Neuronal stem cell (in vitro differentiated cells): ENCODE measurements around the gene GPA33.

Experiments
- DNase-seq: peaks from one replicate; pipeline ENCODE4 v3.0.0-alpha.2; 2013; ENCODE audit warnings: low spot score
- H2AFZ ChIP-seq: one replicate; pipeline ENCODE4 v1.6.1; 2013; ENCODE audit warnings: mild to moderate bottlenecking, low read length, inconsistent platforms
- H2AK5ac ChIP-seq: 2 replicates; pipeline ENCODE4 v1.6.1; 2013; ENCODE audit warnings: low read depth, mild to moderate bottlenecking, inconsistent platforms, low read length, moderate library complexity, mixed read lengths
- H2BK120ac ChIP-seq: 2 replicates; pipeline ENCODE4 v1.6.1; 2013; ENCODE audit warnings: low read depth, mild to moderate bottlenecking, inconsistent platforms, low read length, moderate library complexity, mixed read lengths
- H2BK12ac ChIP-seq: one replicate; pipeline ENCODE4 v1.6.1; 2013; ENCODE audit warnings: low read length, inconsistent platforms
- H2BK15ac ChIP-seq: 2 replicates; pipeline ENCODE4 v1.6.1; 2013; ENCODE audit warnings: mild to moderate bottlenecking, low read length, inconsistent platforms, mixed read lengths
- H2BK5ac ChIP-seq: one replicate; pipeline ENCODE4 v1.6.1; 2013; ENCODE audit warnings: inconsistent platforms, mild to moderate bottlenecking, low read length, moderate library complexity
- H3K14ac ChIP-seq: one replicate; pipeline ENCODE4 v1.6.1; 2013; ENCODE audit warnings: low read length, inconsistent platforms
- H3K18ac ChIP-seq: 2 replicates; pipeline ENCODE4 v1.6.1; 2013; ENCODE audit warnings: low read length, inconsistent platforms
- H3K23ac ChIP-seq: 2 replicates; pipeline ENCODE4 v1.6.1; 2013; ENCODE audit warnings: low read depth, mild to moderate bottlenecking, mixed read lengths, low read length, inconsistent platforms; ENCODE audit not compliant: poor library complexity
- H3K27ac ChIP-seq: replicated peaks from 3 replicates; pipeline ENCODE4 v1.5.1; 2013; ENCODE audit warnings: low read length, inconsistent platforms
- H3K27me3 ChIP-seq, 3 experiments: 2 replicates each; pipeline ENCODE4 v1.6.1; 2013; ENCODE audit warnings: low read length in 3 of 3, mild to moderate bottlenecking in 2 of 3, inconsistent platforms in 1 of 3, low read depth in 1 of 3, mixed read lengths in 1 of 3, moderate library complexity in 1 of 3; ENCODE audit not compliant: control insufficient read depth in 3 of 3, insufficient read depth in 3 of 3
- H3K36me3 ChIP-seq, 2 donors: replicated peaks in 1 of 2; 2 replicates each; pipeline ENCODE4 v1.6.1; 2013; ENCODE audit warnings: low read length in 2 of 2; ENCODE audit not compliant: control insufficient read depth in 2 of 2, insufficient read depth in 2 of 2
- H3K4ac ChIP-seq: 2 replicates; pipeline ENCODE4 v1.6.1; 2013; ENCODE audit warnings: inconsistent platforms, mild to moderate bottlenecking, low read length, moderate library complexity
- H3K4me1 ChIP-seq, 2 donors: 1 replicate in 1 of 2; 2 replicates in 1 of 2; pipeline ENCODE4 v1.6.1; 2013; ENCODE audit warnings: low read length in 2 of 2, low read depth in 1 of 2; ENCODE audit not compliant: control insufficient read depth in 2 of 2, insufficient read depth in 1 of 2
- H3K4me2 ChIP-seq: one replicate; pipeline ENCODE4 v1.6.1; 2013; ENCODE audit warnings: mild to moderate bottlenecking, low read length, inconsistent platforms; ENCODE audit not compliant: insufficient read depth, poor library complexity, severe bottlenecking
- H3K4me3 ChIP-seq, 2 donors: 2 replicates each; pipeline ENCODE4 v1.5.1; 2013; ENCODE audit warnings: low read length in 2 of 2, mild to moderate bottlenecking in 2 of 2, inconsistent platforms in 1 of 2, moderate library complexity in 1 of 2
- H3K79me1 ChIP-seq: one replicate; pipeline ENCODE4 v1.6.1; 2013; ENCODE audit warnings: low read depth, mild to moderate bottlenecking, inconsistent platforms, low read length, moderate library complexity
- H3K9ac ChIP-seq: one replicate; pipeline ENCODE4 v1.6.1; 2013; ENCODE audit warnings: mild to moderate bottlenecking, low read depth, low read length, inconsistent platforms; ENCODE audit not compliant: poor library complexity
- H3K9me3 ChIP-seq, 2 donors: replicated peaks in 1 of 2; 2 replicates each; pipeline versions ENCODE3 to v1.6.1; 2013; ENCODE audit warnings: low read length in 2 of 2, mild to moderate bottlenecking in 2 of 2, inconsistent platforms in 1 of 2, low read depth in 1 of 2, mixed read lengths in 1 of 2, moderate library complexity in 1 of 2; ENCODE audit not compliant: control insufficient read depth in 2 of 2, insufficient read depth in 1 of 2
- H4K8ac ChIP-seq: one replicate; pipeline ENCODE4 v1.6.1; 2013; ENCODE audit warnings: low read depth, mild to moderate bottlenecking, inconsistent platforms, low read length, moderate library complexity
- H4K91ac ChIP-seq: one replicate; pipeline ENCODE4 v1.6.1; 2013; ENCODE audit warnings: low read length, low read depth, mild to moderate bottlenecking, inconsistent platforms; ENCODE audit not compliant: poor library complexity
- WGBS, 2 donors: extraction: QIAGEN DNeasy Blood & Tissue Kit; methylation state at CpG; one replicate each; pipeline ENCODE4 v1.1.7; 2013; ENCODE audit warnings: missing lambda C conversion rate in 2 of 2, mixed read lengths in 1 of 2; ENCODE audit not compliant: insufficient read length in 2 of 2, insufficient replicate concordance in 1 of 2; ENCODE audit errors: extremely low coverage in 2 of 2; 5-methylcytosine and 5-hydroxymethylcytosine counted together

Gene GPA33

DNA sequence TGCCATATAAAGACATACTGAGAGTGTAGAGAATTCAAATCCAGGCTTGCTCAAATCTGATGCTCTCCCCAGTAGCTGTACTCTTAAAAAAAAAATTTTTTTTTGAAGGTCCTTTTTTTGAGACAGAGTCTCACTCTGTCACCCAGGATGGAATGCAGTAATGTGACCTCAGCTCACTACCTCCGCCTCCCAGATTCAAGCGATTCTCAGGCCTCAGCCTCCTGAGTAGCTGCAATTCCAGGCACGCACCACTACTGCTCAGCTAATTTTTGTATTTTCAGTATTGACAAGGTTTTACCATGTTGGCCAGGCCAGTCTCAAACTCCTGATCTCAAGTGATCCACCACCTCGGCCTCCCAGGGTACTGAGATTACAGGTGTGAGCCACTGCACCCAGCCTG lies 32.4 kb upstream of the GPA33 start:
- Histone ChIP-seq H3K4me3 (no peak overlapping the region), H3K4ac (no peak overlapping the region), H3K4me2 (no peak overlapping the region), H3K4me1 (peaks cover 0 to 14% of the 10 kb centered on the region in 2 donors), H3K79me1 (no peaks in the 10 kb centered on the region), H4K8ac (no peak overlapping the region), H3K9ac (no peak overlapping the region), H2AFZ (no peak overlapping the region), H3K18ac (no peak overlapping the region), H2BK12ac (no peak overlapping the region), H2BK5ac (no peak overlapping the region), H2BK120ac (no peak overlapping the region), H3K36me3 (no peaks in the 10 kb centered on the region), H2AK5ac (no peak overlapping the region), H3K9me3 (no peaks in the 10 kb centered on the region), H3K23ac (no peak overlapping the region), H3K27me3 (peaks cover 0 to 3% (median 2%) of the 10 kb centered on the region in 3 experiments), H3K14ac (no peak overlapping the region), H4K91ac (no peak overlapping the region), H3K27ac (no peak overlapping the region), H2BK15ac (no peak overlapping the region)
- DNase-seq: no peak
- WGBS, 2 donors: no CpG with 5 or more reads among the region's 4 CpGs

DNA sequence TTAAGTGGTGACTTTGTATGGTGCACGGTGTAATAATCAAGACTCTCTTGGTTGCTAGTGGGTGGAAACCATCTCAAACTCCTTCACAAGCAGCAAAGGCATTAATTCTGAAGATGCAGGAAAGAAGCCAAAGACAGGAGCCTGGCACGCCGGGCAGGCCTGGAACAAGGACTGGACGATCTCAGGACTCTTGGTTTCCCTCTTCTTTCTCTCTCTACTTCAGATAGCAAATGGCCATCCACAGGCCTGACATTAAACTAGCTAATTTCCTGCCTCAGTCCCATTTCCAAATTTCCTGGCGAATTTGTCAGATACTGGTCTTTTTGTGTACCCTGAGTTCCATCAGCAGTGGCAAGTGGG lies 31.9 kb upstream of the GPA33 start:
- H3K27me3 ChIP-seq: peaks cover 0 to 3% (median 2%) of the 10 kb centered on the region in 3 experiments
- H3K36me3 ChIP-seq: no peaks in the 10 kb centered on the region
- H4K8ac ChIP-seq: no peak overlapping the region
- H3K4me2 ChIP-seq: no peak overlapping the region
- H3K4me1 ChIP-seq: peaks cover 0 to 14% of the 10 kb centered on the region in 2 donors
- H2BK120ac ChIP-seq: no peak overlapping the region
- no peaks in the 10 kb centered on the region for H3K79me1 ChIP-seq
- H3K23ac ChIP-seq: no peak overlapping the region
- WGBS, 2 donors: no CpG with 5 or more reads among the region's 5 CpGs
- no peak overlapping the region for H2AFZ ChIP-seq
- DNase-seq: no peak
- no peak overlapping the region for H2BK5ac ChIP-seq
- no peak overlapping the region for H2BK12ac ChIP-seq
- no peak overlapping the region for H3K4me3 ChIP-seq
- H2BK15ac ChIP-seq: no peak overlapping the region
- H2AK5ac ChIP-seq: no peak overlapping the region
- no peak overlapping the region for H3K27ac ChIP-seq
- no peak overlapping the region for H3K9ac ChIP-seq
- no peaks in the 10 kb centered on the region for H3K9me3 ChIP-seq
- H3K18ac ChIP-seq: no peak overlapping the region
- H3K4ac ChIP-seq: no peak overlapping the region
- H3K14ac ChIP-seq: no peak overlapping the region
- H4K91ac ChIP-seq: no peak overlapping the region

DNA sequence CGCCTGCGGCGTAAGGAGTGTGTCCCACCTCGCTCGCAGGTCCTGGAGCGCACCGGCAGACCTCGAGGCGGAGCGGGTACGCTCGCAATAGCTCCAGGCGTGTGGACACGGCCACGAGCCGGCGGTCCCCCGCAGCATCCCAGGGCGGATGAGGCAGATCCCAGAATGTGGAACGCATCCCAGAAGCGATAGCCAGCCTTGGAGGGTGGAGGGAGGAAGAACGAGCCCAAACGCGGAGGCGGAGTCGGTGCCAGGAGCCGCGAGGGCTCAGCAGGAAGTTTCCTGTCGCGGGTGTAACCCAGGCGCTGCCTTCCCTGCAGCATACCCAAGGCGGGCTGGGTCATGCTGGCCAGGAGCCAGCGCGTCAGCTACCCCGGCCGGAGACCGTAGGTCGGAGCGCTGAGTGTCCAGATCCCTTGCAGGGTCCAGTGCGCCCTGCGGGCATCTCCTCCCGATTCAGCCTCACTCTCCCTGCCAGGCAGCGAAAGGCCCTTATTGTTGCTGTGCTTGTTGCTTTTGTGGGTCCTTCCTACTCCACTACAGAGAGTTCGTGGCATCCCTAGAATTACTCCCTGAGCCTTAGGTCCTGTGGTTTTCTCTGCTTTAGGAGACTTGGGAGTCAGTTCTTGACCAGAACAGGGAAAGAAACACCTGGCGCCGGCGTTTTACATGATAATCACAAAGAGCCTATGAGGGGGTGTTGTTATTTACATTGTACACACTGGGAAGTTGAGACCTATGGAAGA lies 31.4 kb upstream of the GPA33 start:
- H2BK15ac ChIP-seq: peak overlapping the region; percentile 8
- H2AFZ ChIP-seq: no peak overlapping the region
- no peak overlapping the region for H4K8ac ChIP-seq
- no peak overlapping the region for H4K91ac ChIP-seq
- WGBS, 2 donors: no CpG with 5 or more reads among the region's 47 CpGs
- peaks cover 0 to 3% (median 2%) of the 10 kb centered on the region in 3 experiments for H3K27me3 ChIP-seq
- peak overlapping the region; percentile 65 for H3K9ac ChIP-seq
- H3K14ac ChIP-seq: no peak overlapping the region
- peak overlapping the region; percentile 95 for H3K18ac ChIP-seq
- H3K79me1 ChIP-seq: no peaks in the 10 kb centered on the region
- H3K4me3 ChIP-seq: peak overlapping the region in 1 of 2 donors; percentile 70
- peak overlapping the region; percentile 67 for H3K23ac ChIP-seq
- peak overlapping the region; percentile 98 for H3K4me2 ChIP-seq
- H2BK12ac ChIP-seq: peak overlapping the region; percentile 96
- peak overlapping the region; percentile 24 for H2AK5ac ChIP-seq
- no peak overlapping the region for H3K4ac ChIP-seq
- no peaks in the 10 kb centered on the region for H3K9me3 ChIP-seq
- H3K4me1 ChIP-seq: peaks cover 0 to 14% of the 10 kb centered on the region in 2 donors
- no peak overlapping the region for H2BK5ac ChIP-seq
- H2BK120ac ChIP-seq: peak overlapping the region; percentile 49
- DNase-seq: no peak
- no peaks in the 10 kb centered on the region for H3K36me3 ChIP-seq
- H3K27ac ChIP-seq: no peak overlapping the region

GRCh38 chr1:167120899-167121298 lies 30.7 kb upstream of the GPA33 start:
- no peak overlapping the region for H4K8ac ChIP-seq
- H3K27me3 ChIP-seq: peaks cover 0 to 3% (median 2%) of the 10 kb centered on the region in 3 experiments
- no peak overlapping the region for H2AFZ ChIP-seq
- peak overlapping the region in 1 of 2 donors; percentile 70 for H3K4me3 ChIP-seq
- H4K91ac ChIP-seq: no peak overlapping the region
- DNase-seq: no peak
- no peak overlapping the region for H2BK5ac ChIP-seq
- WGBS, 2 donors: no CpG with 5 or more reads among the region's 13 CpGs
- no peak overlapping the region for H3K27ac ChIP-seq
- no peaks in the 10 kb centered on the region for H3K79me1 ChIP-seq
- H3K4me2 ChIP-seq: peak overlapping the region; percentile 98
- H3K23ac ChIP-seq: no peak overlapping the region
- peak overlapping the region; percentile 24 for H2AK5ac ChIP-seq
- no peak overlapping the region for H3K4ac ChIP-seq
- H3K4me1 ChIP-seq: peaks cover 0 to 14% of the 10 kb centered on the region in 2 donors
- H3K9ac ChIP-seq: no peak overlapping the region
- no peak overlapping the region for H2BK120ac ChIP-seq
- H3K14ac ChIP-seq: no peak overlapping the region
- no peak overlapping the region for H3K18ac ChIP-seq
- no peak overlapping the region for H2BK15ac ChIP-seq
- H3K9me3 ChIP-seq: no peaks in the 10 kb centered on the region
- no peak overlapping the region for H2BK12ac ChIP-seq
- no peaks in the 10 kb centered on the region for H3K36me3 ChIP-seq
